HAP-1 (cell line): Measurements from ENCODE around the gene ERC2.
A peak's percentile ranks its signal among the peaks of the same experiment; 100 is the strongest.

ENCODE experiments used
- DNase-seq, 2 experiments: peaks; one replicate each; pipeline ENCODE4 v3.0.0-alpha.2; 2016 to 2020; ENCODE audit warnings: low spot score in 2 of 2
- H3K27me3 ChIP-seq: fragments of 250-450 bp; sonication (Bioruptor Pico); 2 replicates; pipeline ENCODE4 v1.5.1; 2020; ENCODE audit warnings: low read depth, mild to moderate bottlenecking, moderate library complexity
- H3K36me3 ChIP-seq: fragments of 250-450 bp; sonication (Bioruptor Pico); replicated peaks from 2 replicates; pipeline ENCODE4 v1.5.1; 2020; ENCODE audit warnings: mild to moderate bottlenecking
- H3K4me1 ChIP-seq: fragments of 250-450 bp; sonication (Bioruptor Pico); 2 replicates; pipeline ENCODE4 v1.5.1; 2020; ENCODE audit warnings: mild to moderate bottlenecking
- H3K4me3 ChIP-seq: fragments of 250-450 bp; sonication (Bioruptor Pico); 2 replicates; pipeline ENCODE4 v1.5.1; 2020; ENCODE audit warnings: mild to moderate bottlenecking, moderate library complexity
- H3K9me3 ChIP-seq: fragments of 250-450 bp; sonication (Bioruptor Pico); 2 replicates; pipeline ENCODE4 v1.5.1; 2020; ENCODE audit warnings: mild to moderate bottlenecking, moderate library complexity
- in situ Hi-C: fragments of 300-500 bp; cut with MboI; formaldehyde crosslinking; loops from 3 replicates; pipeline ENCODE4 v1.14.3; 2020; ENCODE audit warnings: low sequenced_read_pairs, inconsistent platforms, mixed read lengths

The ERC2 gene

DNA sequence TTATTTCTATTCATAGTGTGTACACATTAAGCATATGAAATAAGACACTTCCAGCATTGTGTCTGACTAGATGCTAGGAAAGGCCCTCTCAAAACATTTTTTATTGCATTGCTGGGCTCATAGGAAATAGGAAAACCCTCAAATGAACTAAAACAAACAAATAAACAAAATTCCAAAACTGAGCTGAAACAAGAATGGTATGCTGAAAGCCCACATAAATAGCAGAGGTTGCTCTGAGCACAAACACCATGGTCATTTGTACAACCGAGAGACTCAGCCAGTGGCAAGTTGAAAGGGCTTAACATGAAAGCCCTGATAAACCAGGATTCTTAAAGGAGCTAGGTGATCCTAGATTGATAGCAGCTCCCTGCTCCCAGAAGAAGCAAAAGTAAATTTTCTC, 671.2 kb downstream of the ERC2 start:
- Histone ChIP-seq H3K9me3 (no peaks in the 10 kb centered on the region), H3K36me3 (no peaks in the 10 kb centered on the region), H3K27me3 (no peaks in the 10 kb centered on the region), H3K4me1 (no peaks in the 10 kb centered on the region), H3K4me3 (no peak overlapping the region)
- in situ Hi-C loops, result no loop called here
- DNase-seq, result no peak

DNA sequence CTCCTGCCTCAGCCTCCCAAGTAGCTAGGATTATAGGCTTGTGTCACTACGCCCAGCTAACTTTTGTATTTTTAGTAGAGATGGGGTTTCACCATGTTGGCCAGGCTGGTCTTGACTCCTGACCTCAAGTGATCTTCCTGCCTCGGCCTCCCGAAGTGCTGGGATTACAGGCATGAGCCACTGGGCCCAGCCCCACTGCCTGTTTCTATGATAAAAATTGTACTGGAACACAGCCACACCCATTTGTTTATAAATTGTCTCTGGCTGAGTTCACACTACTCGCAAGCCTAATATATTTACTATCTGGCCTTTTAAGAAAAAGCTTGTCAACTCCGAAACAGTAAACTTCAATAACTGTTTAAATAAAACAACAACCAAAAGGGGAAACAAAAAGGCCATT, 671.7 kb downstream of the ERC2 start:
- Histone ChIP-seq H3K4me3 (no peak overlapping the region), H3K9me3 (no peaks in the 10 kb centered on the region), H3K27me3 (no peaks in the 10 kb centered on the region), H3K4me1 (no peaks in the 10 kb centered on the region), H3K36me3 (no peaks in the 10 kb centered on the region)
- DNase-seq, result no peak
- in situ Hi-C loops, result no loop called here

DNA sequence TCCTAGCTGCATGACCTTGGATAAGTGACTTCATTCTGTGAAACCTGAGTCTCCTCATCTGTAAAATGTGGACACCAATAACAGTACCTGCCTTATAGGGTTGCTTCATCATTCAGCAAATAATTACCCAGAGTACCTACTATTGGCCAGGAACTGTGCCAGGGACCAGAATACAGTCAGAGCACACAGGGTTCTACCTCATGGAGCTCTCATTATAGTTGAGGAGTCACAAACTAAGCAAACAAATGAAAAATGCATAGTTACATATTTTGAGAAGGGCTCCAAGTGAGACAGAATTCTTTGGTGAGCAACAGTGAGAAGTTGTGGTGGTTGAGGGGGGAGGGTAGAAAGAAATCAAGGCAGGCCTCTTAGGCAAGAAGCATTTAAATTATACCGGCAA, 672.5 kb downstream of the ERC2 start:
- Histone ChIP-seq H3K27me3 (no peaks in the 10 kb centered on the region), H3K36me3 (no peaks in the 10 kb centered on the region), H3K9me3 (no peaks in the 10 kb centered on the region), H3K4me3 (no peak overlapping the region), H3K4me1 (no peaks in the 10 kb centered on the region)
- in situ Hi-C loops, result no loop called here
- DNase-seq, result no peak

DNA sequence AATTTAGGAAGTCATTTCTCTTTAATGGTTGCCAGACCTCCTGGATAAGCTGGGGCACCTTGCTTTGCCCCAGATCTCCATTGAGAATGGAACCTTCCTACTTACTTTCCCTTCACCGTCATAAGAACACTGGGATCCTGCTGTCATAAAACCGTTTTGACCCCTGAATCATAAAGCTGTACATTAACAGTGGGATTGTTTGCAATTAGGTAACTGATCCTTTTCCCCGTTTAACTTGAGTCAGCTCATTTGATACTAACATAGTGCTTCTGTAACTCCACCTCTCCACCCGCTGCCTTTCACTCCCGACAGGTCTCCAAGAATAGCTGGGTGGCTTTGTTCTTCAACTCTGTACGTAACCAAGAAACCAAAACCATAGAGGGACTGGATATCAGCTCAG, 673.0 kb downstream of the ERC2 start:
- Histone ChIP-seq H3K36me3 (no peaks in the 10 kb centered on the region), H3K4me1 (no peaks in the 10 kb centered on the region), H3K9me3 (no peaks in the 10 kb centered on the region), H3K27me3 (no peaks in the 10 kb centered on the region), H3K4me3 (no peak overlapping the region)
- in situ Hi-C loops, result no loop called here
- no peak for DNase-seq

DNA sequence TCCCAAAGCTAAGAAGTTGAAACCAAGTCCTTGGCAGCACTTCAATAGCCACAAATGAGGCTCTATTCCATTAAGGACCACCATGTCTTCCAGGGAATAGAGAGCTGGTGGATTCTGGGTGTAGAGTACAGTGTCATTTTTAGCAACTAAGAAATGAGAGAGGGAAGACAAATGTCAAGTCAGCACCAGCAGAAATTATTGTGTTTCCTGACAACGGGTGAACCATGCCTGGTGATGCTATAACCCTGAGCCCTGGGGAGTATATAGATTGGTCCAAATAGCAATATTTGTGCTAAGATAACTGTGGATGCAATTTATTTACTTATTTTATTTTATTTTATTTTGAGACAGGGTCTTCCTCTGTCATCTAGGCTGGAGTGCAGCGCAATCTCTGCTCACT, 675.5 kb downstream of the ERC2 start:
- Histone ChIP-seq H3K9me3 (no peaks in the 10 kb centered on the region), H3K4me3 (no peak overlapping the region), H3K27me3 (no peaks in the 10 kb centered on the region), H3K36me3 (no peaks in the 10 kb centered on the region), H3K4me1 (no peaks in the 10 kb centered on the region)
- in situ Hi-C loops, result no loop called here
- DNase-seq, result no peak

DNA sequence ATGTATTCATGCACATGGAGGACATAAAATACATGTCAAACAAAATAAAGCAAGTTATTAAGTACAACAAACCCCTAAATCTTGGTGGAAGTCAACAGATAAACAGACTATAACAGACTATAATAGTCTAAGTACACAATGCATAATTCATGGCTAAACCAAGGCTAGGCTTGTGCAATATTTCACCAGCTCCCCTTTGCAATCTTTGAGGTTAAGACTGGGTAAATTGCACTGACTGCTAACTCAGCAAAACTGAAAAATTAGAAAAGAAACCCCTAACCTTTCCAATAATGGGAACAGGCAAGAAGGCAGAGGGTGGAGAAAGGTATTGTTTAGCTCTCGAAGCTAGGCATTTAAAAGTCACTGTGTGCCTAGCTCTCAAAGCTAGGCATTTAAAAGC, 676.3 kb downstream of the ERC2 start:
- H3K27me3 ChIP-seq, result no peaks in the 10 kb centered on the region
- H3K9me3 ChIP-seq, result no peaks in the 10 kb centered on the region
- no peak overlapping the region for H3K4me3 ChIP-seq
- H3K4me1 ChIP-seq, result no peaks in the 10 kb centered on the region
- no peaks in the 10 kb centered on the region for H3K36me3 ChIP-seq
- DNase-seq, result no peak
- in situ Hi-C loops, result no loop called here

DNA sequence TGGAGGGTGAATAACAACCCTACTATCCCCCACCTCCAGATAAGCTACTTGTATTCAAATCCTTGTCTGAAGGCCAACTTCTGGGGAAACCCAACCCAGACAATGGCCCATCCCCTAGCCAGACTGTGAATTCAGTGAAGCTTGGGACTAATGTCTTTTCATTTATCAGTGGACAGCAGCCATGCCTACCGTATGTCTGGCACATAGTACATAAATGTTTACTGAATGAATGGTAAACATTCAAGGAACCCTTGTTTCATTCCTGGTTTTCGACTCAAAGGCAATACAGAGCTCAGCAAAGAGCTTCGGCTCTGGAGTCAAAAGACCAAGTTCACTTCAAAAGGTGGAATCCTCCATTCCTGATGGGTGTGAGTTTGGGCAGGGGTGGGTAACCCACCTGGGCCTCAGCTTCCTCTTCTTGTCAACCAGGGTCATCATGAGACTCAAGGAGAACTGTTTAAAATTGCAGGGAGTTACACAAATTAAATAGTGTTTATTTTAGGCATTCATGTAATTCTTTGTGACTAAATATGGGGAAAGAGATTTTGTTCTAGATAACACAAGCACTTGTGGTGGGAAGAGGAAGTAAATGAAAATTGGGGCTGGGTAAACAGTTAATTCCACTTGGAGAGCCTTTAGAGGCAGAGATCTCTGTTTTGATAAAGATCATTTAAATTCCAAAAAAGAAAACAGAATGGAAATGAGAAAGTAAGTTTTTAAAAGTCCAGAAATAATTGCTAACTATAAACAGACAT, 677.5 kb downstream of the ERC2 start:
- Histone ChIP-seq H3K36me3 (no peaks in the 10 kb centered on the region), H3K4me3 (no peak overlapping the region), H3K9me3 (no peaks in the 10 kb centered on the region), H3K4me1 (no peaks in the 10 kb centered on the region), H3K27me3 (no peaks in the 10 kb centered on the region)
- in situ Hi-C loops, result no loop called here
- DNase-seq, result no peak

DNA sequence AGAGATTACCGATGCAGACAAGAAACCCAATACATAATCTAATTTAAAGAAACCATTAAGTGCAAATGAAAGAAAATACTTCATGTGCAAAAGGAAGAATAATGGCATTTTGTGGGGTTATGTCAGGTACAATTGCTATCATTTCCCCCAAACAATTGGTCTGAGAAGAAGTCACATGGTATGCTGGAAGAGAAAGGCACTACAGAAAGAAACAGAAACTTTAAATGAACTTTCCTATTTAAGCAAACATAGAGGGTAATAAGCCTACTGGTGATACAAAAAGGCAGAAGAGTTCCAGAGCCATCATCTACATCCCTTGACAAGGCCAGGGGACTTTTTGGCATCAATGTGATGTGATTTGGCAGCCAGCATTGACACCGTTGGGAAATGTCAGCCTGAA, 678.8 kb downstream of the ERC2 start:
- no peaks in the 10 kb centered on the region for H3K27me3 ChIP-seq
- H3K4me1 ChIP-seq, result no peaks in the 10 kb centered on the region
- DNase-seq, result no peak
- no peaks in the 10 kb centered on the region for H3K36me3 ChIP-seq
- no peak overlapping the region for H3K4me3 ChIP-seq
- in situ Hi-C loops, result no loop called here
- H3K9me3 ChIP-seq, result no peaks in the 10 kb centered on the region

DNA sequence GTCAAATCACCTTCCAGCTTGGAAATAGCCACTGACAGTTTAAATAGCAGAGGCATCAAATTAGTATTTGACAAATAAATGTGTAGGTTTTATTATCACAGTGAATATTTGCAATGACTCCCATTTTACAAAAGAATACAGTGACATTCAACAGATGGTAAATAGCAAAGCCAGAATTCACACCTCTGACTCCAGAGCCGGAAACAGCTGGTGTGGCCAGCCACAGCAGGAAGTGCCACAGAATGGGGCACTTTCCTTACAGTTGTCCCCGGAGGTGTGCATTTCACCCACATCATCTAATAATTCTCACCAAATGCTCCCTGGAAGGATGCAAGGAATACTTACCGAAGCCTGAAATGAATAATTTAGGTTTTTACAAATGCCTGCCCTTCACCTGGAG, 685.5 kb downstream of the ERC2 start:
- in situ Hi-C loops, result no loop called here
- Histone ChIP-seq H3K4me3 (no peak overlapping the region), H3K36me3 (no peaks in the 10 kb centered on the region), H3K9me3 (no peaks in the 10 kb centered on the region), H3K27me3 (no peaks in the 10 kb centered on the region), H3K4me1 (no peaks in the 10 kb centered on the region)
- DNase-seq, result no peak

DNA sequence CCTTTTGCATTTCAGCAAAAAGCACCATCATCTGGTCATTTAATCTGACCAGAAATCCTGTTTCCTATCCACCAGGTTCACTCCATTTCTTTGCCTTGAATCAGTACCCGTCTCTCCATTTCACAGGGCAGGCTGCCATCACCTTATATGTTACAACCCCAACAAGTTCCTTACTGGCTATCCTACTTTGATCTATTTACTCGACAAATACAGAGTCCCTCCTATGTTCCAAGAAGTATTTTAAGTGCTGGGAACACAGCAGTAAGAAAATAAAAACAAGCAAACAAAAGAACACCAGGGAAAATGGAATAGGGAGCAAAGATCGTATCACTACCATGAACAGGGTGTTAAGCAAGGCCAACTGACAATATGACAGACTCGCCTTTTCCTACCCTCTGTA, 685.9 kb downstream of the ERC2 start:
- in situ Hi-C loops, result no loop called here
- no peaks in the 10 kb centered on the region for H3K9me3 ChIP-seq
- H3K4me3 ChIP-seq, result no peak overlapping the region
- no peak for DNase-seq
- H3K27me3 ChIP-seq, result no peaks in the 10 kb centered on the region
- H3K4me1 ChIP-seq, result no peaks in the 10 kb centered on the region
- H3K36me3 ChIP-seq, result no peaks in the 10 kb centered on the region

DNA sequence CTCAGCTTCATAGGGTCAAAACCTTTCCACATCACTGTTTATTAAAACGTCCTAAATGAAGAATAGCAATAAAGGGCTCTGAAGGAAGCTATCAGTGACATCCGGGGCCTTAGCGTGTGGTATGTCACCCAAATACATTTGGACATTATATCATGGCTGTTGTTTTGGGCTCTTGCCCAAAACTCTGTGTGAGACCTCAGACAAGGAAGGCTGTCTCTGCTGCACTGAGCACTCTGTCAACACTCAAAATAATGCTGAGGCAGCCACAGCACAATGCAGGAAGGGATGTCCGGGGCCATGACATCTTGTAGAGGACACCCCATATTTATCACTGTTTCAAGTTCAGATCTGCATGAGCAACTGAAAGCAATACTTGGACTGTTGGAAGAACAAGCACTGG, 687.4 kb downstream of the ERC2 start:
- H3K4me1 ChIP-seq, result no peaks in the 10 kb centered on the region; the same call in 1 of the 2 replicates
- in situ Hi-C loops, result no loop called here
- no peaks in the 10 kb centered on the region for H3K36me3 ChIP-seq
- no peaks in the 10 kb centered on the region for H3K9me3 ChIP-seq
- no peak for DNase-seq
- H3K27me3 ChIP-seq, result no peaks in the 10 kb centered on the region
- H3K4me3 ChIP-seq, result no peak overlapping the region

DNA sequence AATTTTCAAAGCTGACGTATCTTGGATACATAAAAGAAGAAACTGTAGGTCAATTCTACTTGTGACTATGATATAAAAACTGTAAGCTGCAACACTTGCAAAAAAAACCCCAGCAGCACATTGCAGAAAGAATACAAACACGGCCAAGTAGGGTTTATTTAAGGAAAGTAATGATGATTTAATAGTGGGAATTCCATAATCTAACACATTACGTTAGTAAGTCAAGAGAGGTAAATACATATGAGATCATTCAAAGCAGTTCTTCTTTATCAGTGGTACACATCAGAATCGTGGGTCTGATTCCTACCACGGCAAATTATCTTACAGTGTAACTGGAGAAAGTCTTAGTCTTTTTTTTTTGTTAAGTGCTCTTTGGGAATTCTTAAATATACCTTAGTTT, 688.7 kb downstream of the ERC2 start:
- DNase-seq, result no peak
- no peak overlapping the region for H3K4me3 ChIP-seq
- H3K4me1 ChIP-seq, result peaks cover 2% of the 10 kb centered on the region; the same call in 1 of the 2 replicates
- no peaks in the 10 kb centered on the region for H3K9me3 ChIP-seq
- no peaks in the 10 kb centered on the region for H3K27me3 ChIP-seq
- H3K36me3 ChIP-seq, result no peaks in the 10 kb centered on the region
- in situ Hi-C loops, result no loop called here

DNA sequence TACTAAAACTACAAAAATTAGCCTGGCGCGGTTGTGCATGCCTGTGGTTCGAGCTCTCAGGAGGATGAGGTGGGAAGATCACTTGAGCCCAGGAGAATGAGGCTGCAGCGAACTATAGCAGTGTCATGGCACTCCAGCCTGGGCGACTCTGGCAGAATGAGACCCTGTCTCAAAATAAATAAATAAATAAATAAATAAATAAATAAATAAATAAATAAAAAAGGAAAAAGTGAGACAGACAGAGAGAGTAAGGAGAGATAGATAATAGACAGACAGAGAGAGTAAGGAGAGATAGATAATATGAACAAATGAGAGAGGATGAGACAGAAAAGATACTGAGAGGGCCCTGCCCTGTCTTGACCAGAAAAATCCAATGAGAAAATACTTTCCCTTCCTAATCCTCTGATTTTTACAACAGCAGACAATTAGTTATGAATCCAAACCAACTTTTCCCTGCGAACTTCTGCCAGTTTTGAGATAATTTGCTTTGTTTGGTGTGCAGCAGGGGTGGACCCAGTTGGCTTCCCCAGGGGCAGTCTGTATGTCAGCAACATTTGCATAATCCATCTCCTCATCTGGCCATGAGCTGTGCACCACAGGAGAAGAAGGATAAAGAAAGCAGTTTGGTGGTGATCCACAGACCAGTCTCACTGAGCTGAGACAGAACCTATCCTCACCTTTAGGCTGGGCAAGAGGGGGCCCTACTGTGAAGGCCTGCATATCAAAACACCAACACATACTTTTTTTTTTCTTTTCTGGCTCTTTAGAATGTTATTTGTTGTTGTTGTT, 692.7 kb downstream of the ERC2 start:
- no peak overlapping the region for H3K4me3 ChIP-seq
- H3K36me3 ChIP-seq, result no peaks in the 10 kb centered on the region
- H3K4me1 ChIP-seq, result peaks cover 2% of the 10 kb centered on the region; the same call in 1 of the 2 replicates
- H3K9me3 ChIP-seq, result no peaks in the 10 kb centered on the region
- no peaks in the 10 kb centered on the region for H3K27me3 ChIP-seq
- in situ Hi-C loops, result no loop called here
- peak in 1 of 2 experiments; percentile 9 for DNase-seq

DNA sequence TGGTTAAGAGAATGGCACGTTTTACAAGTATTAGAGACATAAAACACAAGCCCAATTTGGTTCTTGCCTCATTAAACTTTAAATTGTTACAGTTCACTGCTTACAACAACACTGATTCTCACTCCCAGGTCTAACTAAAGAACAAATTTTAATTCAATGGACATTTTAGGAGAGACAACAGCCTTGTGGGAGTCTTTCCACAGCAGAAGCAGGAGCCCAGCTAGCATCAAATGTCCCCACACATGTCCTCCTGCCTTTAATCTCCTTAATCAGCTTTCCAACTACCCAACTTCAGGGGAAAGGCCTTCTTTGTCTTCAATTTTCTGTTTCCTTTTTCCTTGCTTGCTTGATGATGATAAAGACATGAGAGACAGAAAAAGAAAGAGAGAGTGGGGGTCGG, 693.4 kb downstream of the ERC2 start:
- Histone ChIP-seq H3K4me1 (peaks cover 2% of the 10 kb centered on the region; the same call in 1 of the 2 replicates), H3K27me3 (no peaks in the 10 kb centered on the region), H3K9me3 (no peaks in the 10 kb centered on the region), H3K4me3 (no peak overlapping the region), H3K36me3 (no peaks in the 10 kb centered on the region)
- in situ Hi-C loops, result no loop called here
- DNase-seq, result no peak
